ENCODE data around the gene FGD2.
A peak's percentile ranks its signal among the peaks of the same experiment; 100 is the strongest.

The FGD2 gene

GRCh38 chr6:37005827-37006567 is 542 bp downstream of the FGD2 start:
- in situ Hi-C loops (cut with MboI; ENCODE audit: low sequenced_read_pairs, unreplicated experiment), result loop anchor here (10.0 kb wide), 2 partner anchors 121 to 231 kb away; partner anchors contain the start of gene C6orf89
- TF ChIP-seq CTCF (IDR thresholded peaks at IDR 0.05; ENCODE audit: borderline replicate concordance, control extremely low read depth, extremely low read depth, insufficient read depth, missing control alignments), result no peak
- DNase-seq (ENCODE audit: low spot score), result no peak

GRCh38 chr6:37006793-37007339 is 1.4 kb downstream of the FGD2 start:
- no peak for DNase-seq (ENCODE audit: low spot score)
- no peak for TF ChIP-seq CTCF (IDR thresholded peaks at IDR 0.05; ENCODE audit: borderline replicate concordance, control extremely low read depth, extremely low read depth, insufficient read depth, missing control alignments)
- in situ Hi-C loops (cut with MboI; ENCODE audit: low sequenced_read_pairs, unreplicated experiment), result loop anchor here (10.0 kb wide), 2 partner anchors 122 to 232 kb away; partner anchors contain the start of gene C6orf89

GRCh38 chr6:37007340-37008043 is 2.0 kb downstream of the FGD2 start:
- in situ Hi-C loops (cut with MboI; ENCODE audit: low sequenced_read_pairs, unreplicated experiment), result loop anchor here (10.0 kb wide), 2 partner anchors 123 to 233 kb away; partner anchors contain the start of gene C6orf89
- DNase-seq (ENCODE audit: low spot score), result peak; percentile 56

GRCh38 chr6:37008484-37009465 is 3.3 kb downstream of the FGD2 start:
- no peak for DNase-seq (ENCODE audit: low spot score)
- in situ Hi-C loops (cut with MboI; ENCODE audit: low sequenced_read_pairs, unreplicated experiment), result loop anchor here (10.0 kb wide), 2 partner anchors 124 to 234 kb away; partner anchors contain the start of gene C6orf89
- no peak for TF ChIP-seq CTCF (IDR thresholded peaks at IDR 0.05; ENCODE audit: borderline replicate concordance, control extremely low read depth, extremely low read depth, insufficient read depth, missing control alignments)

More at GRCh38 chr6:37007340-37008043, 2.0 kb downstream of the FGD2 start:
- no peak for TF ChIP-seq CTCF (IDR thresholded peaks at IDR 0.05; ENCODE audit: borderline replicate concordance, control extremely low read depth, extremely low read depth, insufficient read depth, missing control alignments)

GRCh38 chr6:37010402-37010892 is 5.0 kb downstream of the FGD2 start:
- no peak for TF ChIP-seq CTCF (IDR thresholded peaks at IDR 0.05; ENCODE audit: borderline replicate concordance, control extremely low read depth, extremely low read depth, insufficient read depth, missing control alignments)
- DNase-seq (ENCODE audit: low spot score), result no peak
- in situ Hi-C loops (cut with MboI; ENCODE audit: low sequenced_read_pairs, unreplicated experiment), result no loop called here
